Measurements from ENCODE around the gene ZMAT5. TPM values are rescaled to one million over a fixed set of nuclear protein-coding genes. Genes with fewer than 3 reads are reported as not detected.
"Not testable (repeated sequence)": the region's sequence is repeated elsewhere in the genome, so short reads cannot be mapped to it uniquely, and the experiment has no call there.

Gene ZMAT5
- total RNA-seq, 1 experiment from 2014 or later = 13.4 TPM

- no peak for TF ChIP-seq AR (CRISPR knock-in tag; IDR thresholded peaks at IDR 0.05)
Observed at GRCh38 chr22:29756341-29756740, 10.5 kb downstream of the ZMAT5 start (continued).

DNA sequence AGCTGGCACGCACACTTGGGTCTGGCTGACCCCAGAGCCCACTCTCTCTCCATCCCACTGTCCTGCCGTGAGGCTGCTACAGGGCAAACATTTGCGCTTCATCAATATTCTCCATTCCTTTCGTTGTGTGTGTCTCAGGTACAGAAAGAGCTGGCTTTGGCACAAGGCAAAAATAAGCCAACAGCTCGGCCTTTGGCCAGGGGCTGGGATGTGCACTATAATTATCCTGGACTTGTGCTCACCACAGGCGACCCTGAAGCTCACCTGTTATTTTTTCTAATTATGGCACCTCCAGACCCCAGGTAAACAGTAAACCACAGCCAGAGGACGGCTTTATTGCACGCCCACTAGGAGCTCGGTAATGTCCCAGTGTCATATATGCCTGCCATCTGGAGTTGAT is 10.9 kb downstream of the ZMAT5 start:
- H3K4me3 Mint-ChIP-seq = no peak overlapping the region
- no peaks in the 10 kb centered on the region for H3K4me1 Mint-ChIP-seq
- DNase-seq (ENCODE audit: low spot score) = no peak
- H3K27ac Mint-ChIP-seq = no peak overlapping the region
- no peaks in the 10 kb centered on the region for H3K36me3 Mint-ChIP-seq
- no peak for ATAC-seq
- CTCF ChIA-PET = interaction anchor here (1.2 kb wide), 1 partner anchor 39 kb away, joined by 3 read pairs; no protein-coding TSS in a partner anchor
- no peak for TF ChIP-seq ZNF219 (CRISPR knock-in tag; IDR thresholded peaks at IDR 0.05; ENCODE audit: borderline replicate concordance)
- TF ChIP-seq ERG (CRISPR knock-in tag; IDR thresholded peaks at IDR 0.05) = no peak
- TF ChIP-seq ETV6 (CRISPR knock-in tag; IDR thresholded peaks at IDR 0.05) = no peak
- TF ChIP-seq, protein P1, sequence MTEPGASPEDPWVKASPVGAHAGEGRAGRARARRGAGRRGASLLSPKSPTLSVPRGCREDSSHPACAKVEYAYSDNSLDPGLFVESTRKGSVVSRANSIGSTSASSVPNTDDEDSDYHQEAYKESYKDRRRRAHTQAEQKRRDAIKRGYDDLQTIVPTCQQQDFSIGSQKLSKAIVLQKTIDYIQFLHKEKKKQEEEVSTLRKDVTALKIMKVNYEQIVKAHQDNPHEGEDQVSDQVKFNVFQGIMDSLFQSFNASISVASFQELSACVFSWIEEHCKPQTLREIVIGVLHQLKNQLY (CRISPR knock-in tag; IDR thresholded peaks at IDR 0.05) = no peak
- TF ChIP-seq ZNF121 (CRISPR knock-in tag; IDR thresholded peaks at IDR 0.05) = no peak
- TF ChIP-seq IRF2 (CRISPR knock-in tag; IDR thresholded peaks at IDR 0.05; ENCODE audit: borderline replicate concordance, low read depth) = no peak
- TF ChIP-seq ZNF263 (CRISPR knock-in tag; IDR thresholded peaks at IDR 0.05; ENCODE audit: low read depth) = no peak
- no peaks in the 10 kb centered on the region for H3K9me3 Mint-ChIP-seq
- no peaks in the 10 kb centered on the region for H3K27me3 Mint-ChIP-seq (ENCODE audit: low read depth)
- POLR2A ChIA-PET = interaction anchor here (0.6 kb wide), 1 partner anchor 607 kb away, joined by 5 read pairs; no protein-coding TSS in a partner anchor

DNA sequence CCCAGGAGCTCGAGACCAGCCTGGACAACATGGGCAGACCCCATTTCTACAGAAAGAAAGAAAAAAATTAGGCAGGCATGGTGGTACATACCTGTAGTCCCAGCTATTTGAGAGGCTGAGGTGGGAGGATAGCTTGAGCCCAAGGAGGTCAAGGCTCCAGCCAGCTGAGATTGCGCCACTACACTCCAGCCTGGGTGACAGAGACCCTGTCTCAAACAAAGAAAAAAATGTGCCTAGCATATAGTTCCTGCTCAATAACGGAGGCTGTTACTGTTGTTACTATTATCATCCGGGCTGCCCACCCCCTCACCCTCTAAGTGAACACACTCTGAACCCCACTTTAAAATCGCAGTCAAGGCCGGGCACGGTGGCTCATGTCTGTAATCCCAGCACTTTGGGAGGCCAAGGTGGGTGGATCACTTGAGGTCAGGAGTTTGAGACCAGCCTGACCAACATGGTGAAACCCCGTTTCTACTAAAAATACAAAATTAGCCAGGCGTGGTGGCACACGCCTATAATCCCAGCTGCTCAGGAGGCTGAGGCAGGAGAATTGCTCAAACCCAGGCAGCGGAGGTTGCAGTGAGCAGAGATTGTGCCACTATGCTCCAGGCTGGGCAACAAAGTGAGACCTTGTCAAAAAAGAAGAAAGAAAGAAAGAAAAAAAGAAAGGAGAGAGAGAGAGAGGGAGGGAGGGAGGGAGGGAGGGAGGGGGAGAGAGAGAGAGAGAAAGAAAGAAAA is 12.0 kb downstream of the ZMAT5 start:
- H3K4me1 Mint-ChIP-seq; POLR2A ChIA-PET; ATAC-seq; H3K27me3 Mint-ChIP-seq (ENCODE audit: low read depth); H3K27ac Mint-ChIP-seq; H3K9me3 Mint-ChIP-seq; H3K36me3 Mint-ChIP-seq; DNase-seq (ENCODE audit: low spot score); H3K4me3 Mint-ChIP-seq: not testable (repeated sequence)
- CTCF ChIA-PET = interaction anchor here (1.1 kb wide), 1 partner anchor 65 kb away, joined by 4 read pairs; no protein-coding TSS in a partner anchor

- POLR2A ChIA-PET = no interaction called here
- H3K4me3 Mint-ChIP-seq = no peak overlapping the region
- no peaks in the 10 kb centered on the region for H3K27me3 Mint-ChIP-seq (ENCODE audit: low read depth)
- ATAC-seq (no peak), DNase-seq (ENCODE audit: low spot score) (no peak)
- CTCF ChIA-PET = interaction anchor here (1.1 kb wide), 1 partner anchor 64 kb away, joined by 4 read pairs; no protein-coding TSS in a partner anchor
- H3K36me3 Mint-ChIP-seq = no peaks in the 10 kb centered on the region
- no peak overlapping the region for H3K27ac Mint-ChIP-seq
- no peaks in the 10 kb centered on the region for H3K9me3 Mint-ChIP-seq
- H3K4me1 Mint-ChIP-seq = no peaks in the 10 kb centered on the region
- TF ChIP-seq TEAD1 (CRISPR knock-in tag; IDR thresholded peaks at IDR 0.05) = no peak
- no peak for TF ChIP-seq TCF7 (CRISPR knock-in tag; IDR thresholded peaks at IDR 0.05; ENCODE audit: low read depth)
- TF ChIP-seq ATF2 (CRISPR knock-in tag; IDR thresholded peaks at IDR 0.05; ENCODE audit: borderline replicate concordance, low read depth) = no peak
- no peak for TF ChIP-seq FOXK1 (CRISPR knock-in tag; IDR thresholded peaks at IDR 0.05)
- TF ChIP-seq FOXJ3 (CRISPR knock-in tag; IDR thresholded peaks at IDR 0.05; ENCODE audit: borderline replicate concordance) = no peak
- TF ChIP-seq E2F4 (CRISPR knock-in tag; IDR thresholded peaks at IDR 0.05; ENCODE audit: borderline replicate concordance, low read depth) = no peak
- TF ChIP-seq HMGA2 (CRISPR knock-in tag; IDR thresholded peaks at IDR 0.05) = no peak
- TF ChIP-seq ELF4 (CRISPR knock-in tag; IDR thresholded peaks at IDR 0.05; ENCODE audit: low read depth) = no peak
- TF ChIP-seq, protein P2, sequence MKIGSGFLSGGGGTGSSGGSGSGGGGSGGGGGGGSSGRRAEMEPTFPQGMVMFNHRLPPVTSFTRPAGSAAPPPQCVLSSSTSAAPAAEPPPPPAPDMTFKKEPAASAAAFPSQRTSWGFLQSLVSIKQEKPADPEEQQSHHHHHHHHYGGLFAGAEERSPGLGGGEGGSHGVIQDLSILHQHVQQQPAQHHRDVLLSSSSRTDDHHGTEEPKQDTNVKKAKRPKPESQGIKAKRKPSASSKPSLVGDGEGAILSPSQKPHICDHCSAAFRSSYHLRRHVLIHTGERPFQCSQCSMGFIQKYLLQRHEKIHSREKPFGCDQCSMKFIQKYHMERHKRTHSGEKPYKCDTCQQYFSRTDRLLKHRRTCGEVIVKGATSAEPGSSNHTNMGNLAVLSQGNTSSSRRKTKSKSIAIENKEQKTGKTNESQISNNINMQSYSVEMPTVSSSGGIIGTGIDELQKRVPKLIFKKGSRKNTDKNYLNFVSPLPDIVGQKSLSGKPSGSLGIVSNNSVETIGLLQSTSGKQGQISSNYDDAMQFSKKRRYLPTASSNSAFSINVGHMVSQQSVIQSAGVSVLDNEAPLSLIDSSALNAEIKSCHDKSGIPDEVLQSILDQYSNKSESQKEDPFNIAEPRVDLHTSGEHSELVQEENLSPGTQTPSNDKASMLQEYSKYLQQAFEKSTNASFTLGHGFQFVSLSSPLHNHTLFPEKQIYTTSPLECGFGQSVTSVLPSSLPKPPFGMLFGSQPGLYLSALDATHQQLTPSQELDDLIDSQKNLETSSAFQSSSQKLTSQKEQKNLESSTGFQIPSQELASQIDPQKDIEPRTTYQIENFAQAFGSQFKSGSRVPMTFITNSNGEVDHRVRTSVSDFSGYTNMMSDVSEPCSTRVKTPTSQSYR (CRISPR knock-in tag; IDR thresholded peaks at IDR 0.05) = no peak
Observed at GRCh38 chr22:29753808-29754657, 12.8 kb downstream of the ZMAT5 start.

All from WTC11 (cell line).